Stimulated activated naive CD8-positive, alpha-beta T cell treated with anti-CD3 and anti-CD28 coated beads, Interleukin-15, Interleukin-2, amounts not matched to agents 100 ng/mL and 50 ng/mL, for 24 hours (primary cell): ENCODE measurements around the gene FTSJ3.
"Not testable (repeated sequence)": the region's sequence is repeated elsewhere in the genome, so short reads cannot be mapped to it uniquely, and the experiment has no call there.

Experiments
- H3K27ac Mint-ChIP-seq: one replicate; pipeline ENCODE4 v1.8.0; 2021; ENCODE audit warnings: mild to moderate bottlenecking, mixed read lengths
- H3K27me3 Mint-ChIP-seq: one replicate; pipeline ENCODE4 v1.8.0; 2021; ENCODE audit warnings: mixed read lengths
- H3K36me3 Mint-ChIP-seq: one replicate; pipeline ENCODE4 v1.8.0; 2021; ENCODE audit warnings: low read depth, mixed read lengths
- H3K4me1 Mint-ChIP-seq: one replicate; pipeline ENCODE4 v1.8.0; 2021; ENCODE audit warnings: low read depth, mixed read lengths
- H3K4me3 Mint-ChIP-seq: one replicate; pipeline ENCODE4 v1.8.0; 2021; ENCODE audit warnings: mild to moderate bottlenecking, mixed read lengths
- H3K9me3 Mint-ChIP-seq: one replicate; pipeline ENCODE4 v1.8.0; 2021; ENCODE audit warnings: mixed read lengths

FTSJ3 gene

GRCh38 chr17:63796375-63796774 is 31.1 kb downstream of the FTSJ3 start:
- H3K4me1 Mint-ChIP-seq, H3K4me3 Mint-ChIP-seq, H3K27ac Mint-ChIP-seq, H3K27me3 Mint-ChIP-seq, H3K9me3 Mint-ChIP-seq: not testable (repeated sequence)
- H3K36me3 Mint-ChIP-seq, result peaks cover 79% of the 10 kb centered on the region

- no peak overlapping the region for H3K27ac Mint-ChIP-seq
- no peaks in the 10 kb centered on the region for H3K27me3 Mint-ChIP-seq
Measured at GRCh38 chr17:63792055-63792729, 35.3 kb downstream of the FTSJ3 start.

GRCh38 chr17:63790057-63790456 is 37.4 kb downstream of the FTSJ3 start:
- Mint-ChIP-seq H3K27me3 (no peaks in the 10 kb centered on the region), H3K4me3 (no peak overlapping the region), H3K36me3 (peaks cover 46% of the 10 kb centered on the region), H3K4me1 (peaks cover 4% of the 10 kb centered on the region), H3K9me3 (no peaks in the 10 kb centered on the region), H3K27ac (no peak overlapping the region)

More at GRCh38 chr17:63792055-63792729, 35.3 kb downstream of the FTSJ3 start:
- no peaks in the 10 kb centered on the region for H3K4me1 Mint-ChIP-seq
- H3K9me3 Mint-ChIP-seq, result no peaks in the 10 kb centered on the region
- no peak overlapping the region for H3K4me3 Mint-ChIP-seq
- H3K36me3 Mint-ChIP-seq, result peaks cover 55% of the 10 kb centered on the region

GRCh38 chr17:63786971-63787711 is 40.3 kb downstream of the FTSJ3 start:
- Mint-ChIP-seq H3K4me1 (peaks cover 21% of the 10 kb centered on the region), H3K27me3 (no peaks in the 10 kb centered on the region), H3K4me3 (no peak overlapping the region), H3K9me3 (no peaks in the 10 kb centered on the region), H3K36me3 (peaks cover 34% of the 10 kb centered on the region), H3K27ac (no peak overlapping the region)

GRCh38 chr17:63786117-63786516 is 41.3 kb downstream of the FTSJ3 start:
- peaks cover 31% of the 10 kb centered on the region for H3K36me3 Mint-ChIP-seq
- H3K27me3 Mint-ChIP-seq, result no peaks in the 10 kb centered on the region
- no peaks in the 10 kb centered on the region for H3K9me3 Mint-ChIP-seq
- no peak overlapping the region for H3K4me3 Mint-ChIP-seq
- peaks cover 22% of the 10 kb centered on the region for H3K4me1 Mint-ChIP-seq
- no peak overlapping the region for H3K27ac Mint-ChIP-seq

GRCh38 chr17:63785556-63785955 is 41.9 kb downstream of the FTSJ3 start:
- H3K9me3 Mint-ChIP-seq, result no peaks in the 10 kb centered on the region
- no peaks in the 10 kb centered on the region for H3K27me3 Mint-ChIP-seq
- no peak overlapping the region for H3K27ac Mint-ChIP-seq
- peaks cover 28% of the 10 kb centered on the region for H3K4me1 Mint-ChIP-seq
- peaks cover 35% of the 10 kb centered on the region for H3K36me3 Mint-ChIP-seq
- H3K4me3 Mint-ChIP-seq, result no peak overlapping the region

GRCh38 chr17:63783522-63783921 is 43.9 kb downstream of the FTSJ3 start:
- peaks cover 45% of the 10 kb centered on the region for H3K4me1 Mint-ChIP-seq

GRCh38 chr17:63780928-63781327 is 46.5 kb downstream of the FTSJ3 start:
- no peaks in the 10 kb centered on the region for H3K27me3 Mint-ChIP-seq
- H3K36me3 Mint-ChIP-seq, result peaks cover 53% of the 10 kb centered on the region
- H3K4me3 Mint-ChIP-seq, result no peak overlapping the region
- peak overlapping the region; percentile 7 for H3K27ac Mint-ChIP-seq
- no peaks in the 10 kb centered on the region for H3K9me3 Mint-ChIP-seq
- peaks cover 65% of the 10 kb centered on the region for H3K4me1 Mint-ChIP-seq

More at GRCh38 chr17:63783522-63783921, 43.9 kb downstream of the FTSJ3 start:
- H3K27ac Mint-ChIP-seq, result peak overlapping the region; percentile 21
- peaks cover 47% of the 10 kb centered on the region for H3K36me3 Mint-ChIP-seq
- no peaks in the 10 kb centered on the region for H3K9me3 Mint-ChIP-seq
- no peak overlapping the region for H3K4me3 Mint-ChIP-seq
- no peaks in the 10 kb centered on the region for H3K27me3 Mint-ChIP-seq

- Mint-ChIP-seq H3K36me3 (peaks cover 51% of the 10 kb centered on the region), H3K4me3 (no peak overlapping the region), H3K27me3 (no peaks in the 10 kb centered on the region), H3K27ac (no peak overlapping the region), H3K4me1 (peaks cover 65% of the 10 kb centered on the region), H3K9me3 (no peaks in the 10 kb centered on the region)
Measured at GRCh38 chr17:63780507-63780906, 47.0 kb downstream of the FTSJ3 start.

GRCh38 chr17:63775420-63775819 is 52.0 kb downstream of the FTSJ3 start:
- peak overlapping the region; percentile 99 for H3K4me3 Mint-ChIP-seq
- peaks cover 61% of the 10 kb centered on the region for H3K36me3 Mint-ChIP-seq
- H3K27me3 Mint-ChIP-seq, result no peaks in the 10 kb centered on the region
- H3K27ac Mint-ChIP-seq, result peak overlapping the region; percentile 100
- no peaks in the 10 kb centered on the region for H3K9me3 Mint-ChIP-seq
- peaks cover 74% of the 10 kb centered on the region for H3K4me1 Mint-ChIP-seq

GRCh38 chr17:63774969-63775265 is 52.5 kb downstream of the FTSJ3 start:
- Mint-ChIP-seq H3K27me3 (no peaks in the 10 kb centered on the region), H3K36me3 (peaks cover 61% of the 10 kb centered on the region), H3K9me3 (no peaks in the 10 kb centered on the region), H3K4me3 (peak overlapping the region; percentile 99), H3K27ac (peak overlapping the region; percentile 100), H3K4me1 (peaks cover 74% of the 10 kb centered on the region)

- Mint-ChIP-seq H3K27me3 (no peaks in the 10 kb centered on the region), H3K36me3 (peaks cover 57% of the 10 kb centered on the region), H3K27ac (peak within 1 kb of the TSS; percentile 100), H3K4me1 (peaks cover 72% of the 10 kb centered on the region), H3K9me3 (no peaks in the 10 kb centered on the region), H3K4me3 (peak within 1 kb of the TSS; percentile 99)
Measured at GRCh38 chr17:63774141-63774968, 53.1 kb downstream of the FTSJ3 start, which contains the start of gene DDX42. Gene DDX42, plus strand, starts transcription at chr17:63774170. Its CDS starts 12,880 bp downstream, at chr17:63787050.

GRCh38 chr17:63773272-63774140 is 54.0 kb downstream of the FTSJ3 start, which contains the start of gene CCDC47:
Gene CCDC47, minus strand, starts transcription at chr17:63773597. Its CDS starts 7,422 bp downstream, at chr17:63766175.
- Mint-ChIP-seq H3K4me3 (peak within 1 kb of the TSS; percentile 99), H3K27ac (peak within 1 kb of the TSS; percentile 100), H3K9me3 (no peaks in the 10 kb centered on the region), H3K27me3 (no peaks in the 10 kb centered on the region), H3K4me1 (peaks cover 73% of the 10 kb centered on the region), H3K36me3 (peaks cover 58% of the 10 kb centered on the region)

- Mint-ChIP-seq H3K4me1 (peaks cover 74% of the 10 kb centered on the region), H3K4me3 (peak overlapping the region; percentile 99), H3K27ac (peak overlapping the region; percentile 100), H3K9me3 (no peaks in the 10 kb centered on the region), H3K27me3 (no peaks in the 10 kb centered on the region), H3K36me3 (peaks cover 56% of the 10 kb centered on the region)
Measured at GRCh38 chr17:63772801-63773271, 54.6 kb downstream of the FTSJ3 start.
